Right atrium auricular region (tissue), 2 donors: ENCODE measurements around the gene ME2. TPM values are rescaled to one million over a fixed set of nuclear protein-coding genes. Genes with fewer than 3 reads are reported as not detected.

Source experiments
- total RNA-seq, 2 donors: library from RNA; depleted of rRNA; stranded (reverse); fragments of >200 nt; gene quantifications; one replicate each; pipeline ENCODE4 v1.1.0, GENCODE V29; 2016

Gene ME2
- total RNA-seq, 2 donors from 2014 or later, result 82.0 to 117 TPM

Other genes with a start within 250 kb of the ME2 start
- gene MRO, start 59.1 kb upstream of the ME2 start, total RNA-seq, result 1 to 10 TPM; 2.1 to 2.6 TPM
- gene ELAC1, start 88.9 kb downstream of the ME2 start, total RNA-seq, result 1 to 10 TPM; 2.6 to 2.9 TPM
- gene SMAD4, start 151.1 kb downstream of the ME2 start, total RNA-seq, result 100 to 1,000 TPM in 1 of 2 donors, 10 to 100 TPM in 1; 57.5 to 102 TPM